ENCODE data around the gene CLRN3. TPM values are rescaled to one million over a fixed set of nuclear protein-coding genes. Genes with fewer than 3 reads are reported as not detected.
A peak's percentile ranks its signal among the peaks of the same experiment; 100 is the strongest.

The CLRN3 gene
- total RNA-seq, 1 donor from 2014 or later: not detected

DNA sequence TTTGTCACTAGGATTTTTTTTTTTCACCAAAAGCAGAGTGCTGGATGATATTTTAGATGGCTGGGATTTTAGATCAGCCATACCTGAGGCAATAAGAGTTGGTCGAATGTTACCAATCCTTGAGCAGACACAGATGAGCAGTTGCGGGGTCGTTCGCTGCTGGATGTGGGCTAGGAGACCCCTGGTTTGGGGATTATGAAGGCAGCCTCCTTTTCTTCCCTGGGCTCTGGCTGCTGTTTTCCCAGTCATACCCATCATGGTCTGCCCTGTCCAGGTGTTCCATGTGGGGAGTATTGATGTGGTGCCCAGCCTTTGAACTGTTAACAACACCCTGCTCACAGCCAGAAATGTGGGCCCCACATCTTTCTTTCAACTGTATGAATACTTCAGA lies 19.1 kb upstream of the CLRN3 start:
- Histone ChIP-seq H3K79me2 (ENCODE audit: insufficient read depth, low read length) (peaks cover 62% of the 10 kb centered on the region), H3K4me1 (ENCODE audit: insufficient read depth, low read length) (peaks cover 24% of the 10 kb centered on the region), H3K27me3 (ENCODE audit: insufficient read depth, low read length) (no peaks in the 10 kb centered on the region), H3K9ac (ENCODE audit: low read length) (no peak overlapping the region), H3K4me2 (ENCODE audit: low read length) (no peak overlapping the region), H3K36me3 (ENCODE audit: insufficient read depth, low read length) (no peaks in the 10 kb centered on the region), H3K4me3 (ENCODE audit: insufficient read depth, low read depth, low read length) (no peak overlapping the region), H4K20me1 (ENCODE audit: insufficient read depth, low read length) (no peaks in the 10 kb centered on the region), H3K9me3 (ENCODE audit: insufficient read depth, low read depth, low read length) (no peaks in the 10 kb centered on the region), H2AFZ (ENCODE audit: low read depth, low read length) (no peak overlapping the region), H3K27ac (ENCODE audit: low read depth, low read length) (no peak overlapping the region)
- H3K9me3 Mint-ChIP-seq (ENCODE audit: unreplicated experiment): no peaks in the 10 kb centered on the region
- FAIRE-seq (no peak), DNase-seq (ENCODE audit: low read depth) (no peak)
- TF ChIP-seq EZH2 (IDR thresholded peaks at IDR 0.05; ENCODE audit: insufficient read depth, low read length) (no peak), CTCF (IDR thresholded peaks at IDR 0.05; ENCODE audit: insufficient read depth, low read depth, low read length) (no peak)
- peaks cover 28% of the 10 kb centered on the region for H3K4me1 Mint-ChIP-seq (ENCODE audit: low read depth, unreplicated experiment)
- H3K27me3 Mint-ChIP-seq (ENCODE audit: low read depth, unreplicated experiment): no peaks in the 10 kb centered on the region
- H3K36me3 Mint-ChIP-seq (ENCODE audit: low read depth, unreplicated experiment): peaks cover 7% of the 10 kb centered on the region
- H3K27ac Mint-ChIP-seq (ENCODE audit: unreplicated experiment): no peak overlapping the region
- no peak overlapping the region for H3K4me3 Mint-ChIP-seq (ENCODE audit: unreplicated experiment)

DNA sequence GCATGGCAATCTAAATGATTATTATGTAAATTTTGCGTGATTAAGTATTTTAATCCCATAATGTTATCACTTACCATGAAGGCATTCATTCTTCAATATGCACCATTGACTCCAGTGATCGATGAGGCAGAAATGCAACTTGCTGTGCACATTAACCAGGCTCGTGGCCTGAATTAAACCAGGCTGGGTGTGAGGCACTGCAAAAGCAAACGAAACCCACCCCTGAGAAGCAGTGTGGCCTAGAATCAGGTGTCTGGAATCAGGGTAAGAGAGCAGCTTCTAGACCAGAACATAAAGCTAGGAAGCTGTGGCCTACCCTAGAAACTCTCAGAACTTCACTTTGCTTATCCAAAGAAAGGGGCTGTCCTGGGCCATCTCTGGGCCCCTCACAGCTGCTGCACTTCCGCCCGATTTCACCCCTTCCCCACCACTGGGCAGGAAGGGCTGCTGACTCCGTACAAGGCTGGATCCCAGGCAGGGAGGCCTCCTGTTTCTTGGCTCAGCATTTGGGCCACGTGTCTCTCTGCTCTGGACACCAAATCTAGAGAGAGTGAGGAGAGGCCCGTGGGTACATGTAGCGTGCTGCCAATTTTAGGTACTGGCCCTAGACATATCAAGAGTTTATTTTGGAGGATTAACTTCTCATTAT lies 18.6 kb upstream of the CLRN3 start:
- H3K4me1 ChIP-seq (ENCODE audit: insufficient read depth, low read length): peaks cover 24% of the 10 kb centered on the region
- H3K4me3 ChIP-seq (ENCODE audit: insufficient read depth, low read depth, low read length): no peak overlapping the region
- Mint-ChIP-seq H3K4me3 (ENCODE audit: unreplicated experiment) (no peak overlapping the region), H3K4me1 (ENCODE audit: low read depth, unreplicated experiment) (peaks cover 28% of the 10 kb centered on the region), H3K27ac (ENCODE audit: unreplicated experiment) (no peak overlapping the region), H3K27me3 (ENCODE audit: low read depth, unreplicated experiment) (no peaks in the 10 kb centered on the region), H3K9me3 (ENCODE audit: unreplicated experiment) (no peaks in the 10 kb centered on the region), H3K36me3 (ENCODE audit: low read depth, unreplicated experiment) (peaks cover 7% of the 10 kb centered on the region)
- no peak overlapping the region for H2AFZ ChIP-seq (ENCODE audit: low read depth, low read length)
- H3K9ac ChIP-seq (ENCODE audit: low read length): no peak overlapping the region
- no peak overlapping the region for H3K27ac ChIP-seq (ENCODE audit: low read depth, low read length)
- TF ChIP-seq EZH2 (IDR thresholded peaks at IDR 0.05; ENCODE audit: insufficient read depth, low read length) (no peak), CTCF (IDR thresholded peaks at IDR 0.05; ENCODE audit: insufficient read depth, low read depth, low read length) (no peak)
- no peaks in the 10 kb centered on the region for H3K36me3 ChIP-seq (ENCODE audit: insufficient read depth, low read length)
- FAIRE-seq (no peak), DNase-seq (ENCODE audit: low read depth) (no peak)
- no peaks in the 10 kb centered on the region for H4K20me1 ChIP-seq (ENCODE audit: insufficient read depth, low read length)
- no peaks in the 10 kb centered on the region for H3K27me3 ChIP-seq (ENCODE audit: insufficient read depth, low read length)
- H3K4me2 ChIP-seq (ENCODE audit: low read length): no peak overlapping the region
- no peaks in the 10 kb centered on the region for H3K9me3 ChIP-seq (ENCODE audit: insufficient read depth, low read depth, low read length)
- H3K79me2 ChIP-seq (ENCODE audit: insufficient read depth, low read length): peaks cover 57% of the 10 kb centered on the region

DNA sequence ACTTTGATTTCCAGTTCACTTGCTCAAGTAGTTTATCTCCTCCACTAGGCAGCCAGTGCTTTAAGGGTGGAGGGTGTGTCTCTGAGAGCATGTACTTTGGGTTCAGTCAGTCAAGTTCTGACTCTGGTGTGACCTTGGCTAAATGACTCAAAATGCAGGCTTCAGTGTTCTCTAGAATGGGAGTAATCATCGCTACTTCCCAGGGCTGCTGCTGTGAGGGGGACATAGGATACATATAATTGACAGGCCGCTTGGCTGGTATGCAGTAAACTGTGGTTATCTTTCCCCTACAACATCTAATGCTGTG lies 17.7 kb upstream of the CLRN3 start:
- no peaks in the 10 kb centered on the region for H3K9me3 ChIP-seq (ENCODE audit: insufficient read depth, low read depth, low read length)
- H3K27ac Mint-ChIP-seq (ENCODE audit: unreplicated experiment): peak overlapping the region; percentile 71

More for the DNA sequence above, 17.7 kb upstream of the CLRN3 start:
- Histone ChIP-seq H3K27me3 (ENCODE audit: insufficient read depth, low read length) (no peaks in the 10 kb centered on the region), H3K36me3 (ENCODE audit: insufficient read depth, low read length) (no peaks in the 10 kb centered on the region), H3K9ac (ENCODE audit: low read length) (no peak overlapping the region), H2AFZ (ENCODE audit: low read depth, low read length) (no peak overlapping the region), H3K79me2 (ENCODE audit: insufficient read depth, low read length) (peaks cover 57% of the 10 kb centered on the region), H3K27ac (ENCODE audit: low read depth, low read length) (no peak overlapping the region), H3K4me3 (ENCODE audit: insufficient read depth, low read depth, low read length) (no peak overlapping the region), H3K4me1 (ENCODE audit: insufficient read depth, low read length) (peaks cover 24% of the 10 kb centered on the region), H3K4me2 (ENCODE audit: low read length) (no peak overlapping the region), H4K20me1 (ENCODE audit: insufficient read depth, low read length) (no peaks in the 10 kb centered on the region)
- Mint-ChIP-seq H3K27me3 (ENCODE audit: low read depth, unreplicated experiment) (peaks cover 3% of the 10 kb centered on the region), H3K9me3 (ENCODE audit: unreplicated experiment) (no peaks in the 10 kb centered on the region), H3K4me1 (ENCODE audit: low read depth, unreplicated experiment) (peaks cover 28% of the 10 kb centered on the region), H3K36me3 (ENCODE audit: low read depth, unreplicated experiment) (peaks cover 2% of the 10 kb centered on the region), H3K4me3 (ENCODE audit: unreplicated experiment) (no peak overlapping the region)
- TF ChIP-seq EZH2 (IDR thresholded peaks at IDR 0.05; ENCODE audit: insufficient read depth, low read length): no peak
- no peak for TF ChIP-seq CTCF (IDR thresholded peaks at IDR 0.05; ENCODE audit: insufficient read depth, low read depth, low read length)
- DNase-seq (ENCODE audit: low read depth) (no peak), FAIRE-seq (no peak)

Measured in astrocyte (in vitro differentiated cells and primary cell).